OCI-LY1 (cell line): Measurements from ENCODE around the gene CRYGB.

Experiments
- H2AFZ ChIP-seq: fragments of 200-600 bp; sonication (generic), shearing (Covaris generic); 2 replicates; pipeline ENCODE4 v1.6.0; 2014; ENCODE audit warnings: antibody characterized with exemption, mild to moderate bottlenecking, low read length
- H3F3A ChIP-seq: fragments of 200-600 bp; sonication (generic), shearing (Covaris generic); 2 replicates; pipeline ENCODE4 v1.6.0; 2014; ENCODE audit warnings: mild to moderate bottlenecking, antibody characterized with exemption, low read length, moderate library complexity; ENCODE audit not compliant: insufficient read depth
- H3K27ac ChIP-seq: fragments of 200-600 bp; sonication (generic); 2 replicates; pipeline ENCODE4 v1.5.1; 2014; ENCODE audit warnings: low read length, mixed run types, mild to moderate bottlenecking, low read depth; ENCODE audit not compliant: poor library complexity, severe bottlenecking
- H3K27me3 ChIP-seq: fragments of 200-600 bp; sonication (generic); 2 replicates; pipeline ENCODE4 v1.6.0; 2014; ENCODE audit warnings: antibody characterized with exemption, mild to moderate bottlenecking, low read length, moderate library complexity; ENCODE audit not compliant: insufficient read depth
- H3K36me3 ChIP-seq: fragments of 200-600 bp; sonication (generic); 2 replicates; pipeline ENCODE4 v1.6.1; 2014; ENCODE audit warnings: mild to moderate bottlenecking, antibody characterized with exemption, low read length, moderate library complexity, mixed read lengths; ENCODE audit not compliant: insufficient read depth
- H3K4me1 ChIP-seq: fragments of 200-600 bp; sonication (generic); 2 replicates; pipeline ENCODE4 v1.5.1; 2014; ENCODE audit warnings: mild to moderate bottlenecking, low read length, moderate library complexity; ENCODE audit not compliant: insufficient read depth, severe bottlenecking
- H3K4me2 ChIP-seq: fragments of 200-600 bp; sonication (generic), shearing (Covaris generic); 2 replicates; pipeline ENCODE4 v1.6.1; 2014; ENCODE audit warnings: low read length
- H3K4me3 ChIP-seq: fragments of 200-600 bp; sonication (generic); 2 replicates; pipeline ENCODE4 v1.5.1; 2014; ENCODE audit warnings: low read length, low read depth, mild to moderate bottlenecking, mixed read lengths; ENCODE audit not compliant: poor library complexity, severe bottlenecking
- H3K79me2 ChIP-seq: fragments of 200-600 bp; shearing (Covaris generic); 2 replicates; pipeline ENCODE4 v1.6.1; 2016; ENCODE audit warnings: mixed run types, low read length, mixed read lengths; ENCODE audit not compliant: insufficient read depth
- H3K9ac ChIP-seq: fragments of 200-600 bp; sonication (generic), shearing (Covaris generic); 2 replicates; pipeline ENCODE4 v1.6.1; 2014; ENCODE audit warnings: mild to moderate bottlenecking, low read length, mixed read lengths
- H3K9me2 ChIP-seq: fragments of 200-600 bp; sonication (generic), shearing (Covaris generic); 2 replicates; pipeline ENCODE4 v1.6.1; 2014; ENCODE audit warnings: low read depth, mild to moderate bottlenecking, low read length, mixed read lengths
- H3K9me3 ChIP-seq: fragments of 200-600 bp; shearing (Covaris generic); 2 replicates; pipeline ENCODE4 v1.6.1; 2014; ENCODE audit warnings: low read length, mixed read lengths
- H4K20me1 ChIP-seq: fragments of 200-600 bp; sonication (generic), shearing (Covaris generic); 2 replicates; pipeline ENCODE4 v1.6.0; 2016; ENCODE audit warnings: mild to moderate bottlenecking, low read length; ENCODE audit not compliant: insufficient read depth
- EZH2 ChIP-seq: fragments of 200-600 bp; sonication (generic), shearing (Covaris generic); IDR thresholded peaks from 2 replicates; pipeline ENCODE4 v1.8.0; 2017; ENCODE audit warnings: borderline replicate concordance, mixed run types, mild to moderate bottlenecking, antibody characterized with exemption, low read length, moderate library complexity, mixed read lengths
- TF ChIP-seq, protein P1 (sequence below): fragments of 200-600 bp; sonication (generic), shearing (Covaris generic); IDR thresholded peaks from 2 replicates; pipeline ENCODE4 v1.5.1; 2017; ENCODE audit warnings: mild to moderate bottlenecking, antibody characterized with exemption, low read length, moderate library complexity, mixed read lengths

Gene CRYGB

DNA sequence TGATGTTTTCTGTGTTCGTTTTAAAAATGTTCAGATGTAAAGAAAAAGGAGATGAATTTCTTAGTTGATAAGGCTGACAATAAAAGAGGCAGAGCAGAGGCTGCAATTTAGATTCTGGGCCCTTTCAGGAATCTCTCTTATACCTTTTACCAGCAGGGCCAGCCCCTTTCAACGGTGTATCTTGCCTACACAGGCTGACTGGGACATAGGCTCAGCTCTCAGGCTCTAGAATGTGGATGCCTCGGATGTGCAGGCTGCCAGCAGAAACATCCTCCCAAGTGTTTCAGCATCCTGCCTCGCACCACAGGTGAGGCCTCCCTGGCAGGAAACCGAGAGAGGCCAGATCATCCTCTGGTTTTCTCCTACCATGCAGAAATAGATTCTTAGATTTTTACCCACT, 40.5 kb upstream of the CRYGB start:
- H3K9me2 ChIP-seq: no peaks in the 10 kb centered on the region
- H3F3A ChIP-seq: no peaks in the 10 kb centered on the region
- H3K27ac ChIP-seq: no peak overlapping the region
- no peaks in the 10 kb centered on the region for H4K20me1 ChIP-seq
- no peak overlapping the region for H3K9ac ChIP-seq
- no peaks in the 10 kb centered on the region for H3K4me1 ChIP-seq
- no peak overlapping the region for H3K4me3 ChIP-seq
- H3K79me2 ChIP-seq: no peaks in the 10 kb centered on the region
- no peak overlapping the region for H3K4me2 ChIP-seq
- TF ChIP-seq, protein P1, sequence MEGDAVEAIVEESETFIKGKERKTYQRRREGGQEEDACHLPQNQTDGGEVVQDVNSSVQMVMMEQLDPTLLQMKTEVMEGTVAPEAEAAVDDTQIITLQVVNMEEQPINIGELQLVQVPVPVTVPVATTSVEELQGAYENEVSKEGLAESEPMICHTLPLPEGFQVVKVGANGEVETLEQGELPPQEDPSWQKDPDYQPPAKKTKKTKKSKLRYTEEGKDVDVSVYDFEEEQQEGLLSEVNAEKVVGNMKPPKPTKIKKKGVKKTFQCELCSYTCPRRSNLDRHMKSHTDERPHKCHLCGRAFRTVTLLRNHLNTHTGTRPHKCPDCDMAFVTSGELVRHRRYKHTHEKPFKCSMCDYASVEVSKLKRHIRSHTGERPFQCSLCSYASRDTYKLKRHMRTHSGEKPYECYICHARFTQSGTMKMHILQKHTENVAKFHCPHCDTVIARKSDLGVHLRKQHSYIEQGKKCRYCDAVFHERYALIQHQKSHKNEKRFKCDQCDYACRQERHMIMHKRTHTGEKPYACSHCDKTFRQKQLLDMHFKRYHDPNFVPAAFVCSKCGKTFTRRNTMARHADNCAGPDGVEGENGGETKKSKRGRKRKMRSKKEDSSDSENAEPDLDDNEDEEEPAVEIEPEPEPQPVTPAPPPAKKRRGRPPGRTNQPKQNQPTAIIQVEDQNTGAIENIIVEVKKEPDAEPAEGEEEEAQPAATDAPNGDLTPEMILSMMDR: no peak
- no peak for TF ChIP-seq EZH2
- H3K9me3 ChIP-seq: no peaks in the 10 kb centered on the region
- H3K36me3 ChIP-seq: no peaks in the 10 kb centered on the region
- no peaks in the 10 kb centered on the region for H3K27me3 ChIP-seq
- H2AFZ ChIP-seq: no peak overlapping the region

DNA sequence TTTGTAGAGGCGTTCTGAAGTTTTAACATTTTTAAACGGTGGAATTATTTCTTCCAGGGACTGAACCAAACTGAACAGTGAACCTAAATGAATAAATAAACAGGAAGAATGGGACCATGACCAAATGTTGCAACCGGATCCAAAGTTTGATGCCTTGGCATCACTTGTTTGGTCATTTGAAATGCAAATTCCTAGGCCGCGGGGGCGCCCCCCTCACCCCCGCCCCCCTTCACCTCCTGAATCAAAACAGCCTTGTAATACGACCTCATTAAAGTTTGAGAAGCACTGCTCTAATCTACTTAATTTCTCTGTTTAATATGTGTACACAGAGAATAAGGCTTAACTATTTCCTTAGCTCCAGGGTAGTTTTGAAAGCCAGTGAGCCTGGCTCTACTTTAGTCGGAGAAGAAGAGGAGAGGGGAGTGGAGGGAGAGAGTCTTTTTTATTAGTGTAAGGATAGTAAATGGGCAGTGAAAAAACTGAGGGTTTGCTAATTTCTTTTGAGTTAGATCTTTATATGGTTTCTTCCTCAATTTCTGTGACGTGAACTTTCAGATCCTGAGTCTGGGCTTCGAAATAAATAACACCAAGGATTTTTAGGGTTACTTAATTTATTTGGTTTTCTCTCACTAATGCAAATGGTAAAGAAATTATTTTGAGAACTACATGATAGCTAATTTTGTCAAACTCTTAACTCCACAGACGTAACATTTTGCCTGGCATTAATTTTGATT, 38.2 kb upstream of the CRYGB start:
- no peak overlapping the region for H3K4me2 ChIP-seq
- no peaks in the 10 kb centered on the region for H3K9me3 ChIP-seq
- no peak overlapping the region for H3K27ac ChIP-seq
- no peaks in the 10 kb centered on the region for H3K79me2 ChIP-seq
- H3K9ac ChIP-seq: no peak overlapping the region
- H3F3A ChIP-seq: no peaks in the 10 kb centered on the region
- H3K9me2 ChIP-seq: no peaks in the 10 kb centered on the region
- H3K36me3 ChIP-seq: no peaks in the 10 kb centered on the region
- no peak overlapping the region for H2AFZ ChIP-seq
- TF ChIP-seq, protein P1: no peak
- TF ChIP-seq EZH2: no peak
- no peaks in the 10 kb centered on the region for H3K4me1 ChIP-seq
- H3K27me3 ChIP-seq: no peaks in the 10 kb centered on the region
- no peaks in the 10 kb centered on the region for H4K20me1 ChIP-seq
- no peak overlapping the region for H3K4me3 ChIP-seq

DNA sequence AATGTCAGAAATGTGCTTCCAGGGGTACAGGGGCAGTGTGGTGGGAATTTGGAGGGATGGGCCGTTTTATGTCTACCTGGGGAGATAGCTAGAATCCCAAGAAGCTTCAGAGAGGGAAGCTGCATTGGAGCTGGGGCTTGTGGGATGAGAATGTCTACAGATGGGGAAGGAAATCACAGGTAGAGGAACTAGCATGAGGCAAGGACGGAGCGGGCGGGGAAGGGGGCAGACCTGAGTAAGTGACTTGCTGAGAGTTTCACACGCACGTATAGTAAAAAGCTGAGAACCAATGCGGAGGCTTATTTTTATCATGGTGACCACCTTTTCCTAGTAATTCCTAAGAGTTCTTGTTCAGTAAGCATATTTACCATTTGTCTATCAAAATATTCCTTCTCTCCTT, 37.6 kb upstream of the CRYGB start:
- Histone ChIP-seq H3K9me3 (no peaks in the 10 kb centered on the region), H3K27ac (no peak overlapping the region), H3K9ac (no peak overlapping the region), H3K4me1 (no peaks in the 10 kb centered on the region), H3K79me2 (no peaks in the 10 kb centered on the region), H3K4me2 (no peak overlapping the region), H3K36me3 (no peaks in the 10 kb centered on the region), H4K20me1 (no peaks in the 10 kb centered on the region), H3F3A (no peaks in the 10 kb centered on the region), H3K9me2 (no peaks in the 10 kb centered on the region), H3K27me3 (no peaks in the 10 kb centered on the region), H3K4me3 (no peak overlapping the region), H2AFZ (no peak overlapping the region)
- TF ChIP-seq, protein P1: no peak
- no peak for TF ChIP-seq EZH2
